Gastroesophageal sphincter (tissue), 4 donors: ENCODE data around the gene ACAP3. TPM values are rescaled to one million over a fixed set of nuclear protein-coding genes. Genes with fewer than 3 reads are reported as not detected.

Source experiments
- ATAC-seq: fragments of 150-250 bp; one replicate; pipeline ENCODE4 v1.9.1; 2016; ENCODE audit warnings: mild to moderate bottlenecking, moderate library complexity
- H3K27ac ChIP-seq, 4 donors: fragments of 200-600 bp; sonication (generic) in 3 of 4; 1 replicate in 3 of 4; 2 replicates in 1 of 4; pipeline ENCODE4 v1.5.1; 2016 to 2019
- H3K27me3 ChIP-seq: fragments of 200-600 bp; sonication (generic); one replicate; pipeline ENCODE4 v1.5.1; 2019
- H3K36me3 ChIP-seq, 2 donors: fragments of 200-600 bp; sonication (generic); one replicate each; pipeline ENCODE4 v1.5.1; 2019; ENCODE audit warnings: control low read depth in 1 of 2
- H3K4me1 ChIP-seq, 3 donors: fragments of 200-600 bp; sonication (generic); 1 replicate in 2 of 3; 2 replicates in 1 of 3; pipeline ENCODE4 v1.5.1; 2016 to 2019; ENCODE audit warnings: control low read depth in 2 of 3
- H3K4me3 ChIP-seq, 2 donors: fragments of 200-600 bp; sonication (generic); one replicate each; pipeline ENCODE4 v1.5.1; 2019; ENCODE audit warnings: mild to moderate bottlenecking in 1 of 2, moderate library complexity in 1 of 2
- H3K9me3 ChIP-seq, 3 donors: fragments of 200-600 bp; sonication (generic); one replicate each; pipeline ENCODE4 v1.5.1; 2017 to 2019; ENCODE audit warnings: control low read depth in 2 of 3
- CTCF ChIP-seq, 4 experiments: fragments of 200-600 bp in 2 of 4; fragments of 450-650 bp in 2 of 4; sonication (generic) in 1 of 4; IDR thresholded peaks; one replicate each; pipeline ENCODE4 v1.5.1; 2017 to 2019; ENCODE audit warnings: antibody characterized with exemption in 4 of 4, mild to moderate bottlenecking in 2 of 4, moderate library complexity in 2 of 4
- EP300 ChIP-seq: sonication (generic); formaldehyde crosslinking; IDR thresholded peaks from one replicate; pipeline ENCODE4 v1.6.1; 2017; ENCODE audit warnings: antibody characterized with exemption, mild to moderate bottlenecking
- POLR2A ChIP-seq, 2 donors: fragments of 450-650 bp; IDR thresholded peaks; one replicate each; pipeline ENCODE4 v1.6.1; 2017; ENCODE audit warnings: antibody characterized with exemption in 2 of 2, mild to moderate bottlenecking in 2 of 2, moderate library complexity in 1 of 2
- POLR2AphosphoS5 ChIP-seq: sonication (generic); formaldehyde crosslinking; IDR thresholded peaks from one replicate; pipeline ENCODE4 v1.6.1; 2017; ENCODE audit warnings: antibody characterized with exemption
- WGBS, 2 donors: methylation state at CpG; one replicate each; pipeline ENCODE4 v1.1.5; 2018; ENCODE audit warnings: low coverage in 1 of 2; 5-methylcytosine and 5-hydroxymethylcytosine counted together
- total RNA-seq, 4 donors: library from RNA; depleted of rRNA; stranded (reverse); fragments of >200 nt; gene quantifications; one replicate each; pipeline ENCODE4 v1.1.0, GENCODE V29; 2016

Gene ACAP3
- total RNA-seq, 4 donors from 2014 or later = 35.6 to 74.7 (median 50.2) TPM

- H3K27ac ChIP-seq = peak overlapping the region; percentile 39 to 92 (median 88)
- no peaks in the 10 kb centered on the region for H3K27me3 ChIP-seq
- H3K4me3 ChIP-seq = peak overlapping the region; percentile 51 to 87
- no peak for TF ChIP-seq EP300
- no peak for TF ChIP-seq POLR2AphosphoS5
- no peak for TF ChIP-seq POLR2A (IDR thresholded peaks at IDR 0.05)
- TF ChIP-seq CTCF (IDR thresholded peaks at IDR 0.05) = no peak
- peaks cover 0 to 33% of the 10 kb centered on the region in 2 donors for H3K36me3 ChIP-seq
- no peaks in the 10 kb centered on the region for H3K9me3 ChIP-seq
- peaks cover 0 to 68% (median 40%) of the 10 kb centered on the region in 3 donors for H3K4me1 ChIP-seq
- 53 to 74% methylated on average over 3 to 4 of the region's 16 CpGs for WGBS, 2 donors
- ATAC-seq = peak; percentile 16
Measured at GRCh38 chr1:1325288-1326074, 17.8 kb upstream of the ACAP3 start.

DNA sequence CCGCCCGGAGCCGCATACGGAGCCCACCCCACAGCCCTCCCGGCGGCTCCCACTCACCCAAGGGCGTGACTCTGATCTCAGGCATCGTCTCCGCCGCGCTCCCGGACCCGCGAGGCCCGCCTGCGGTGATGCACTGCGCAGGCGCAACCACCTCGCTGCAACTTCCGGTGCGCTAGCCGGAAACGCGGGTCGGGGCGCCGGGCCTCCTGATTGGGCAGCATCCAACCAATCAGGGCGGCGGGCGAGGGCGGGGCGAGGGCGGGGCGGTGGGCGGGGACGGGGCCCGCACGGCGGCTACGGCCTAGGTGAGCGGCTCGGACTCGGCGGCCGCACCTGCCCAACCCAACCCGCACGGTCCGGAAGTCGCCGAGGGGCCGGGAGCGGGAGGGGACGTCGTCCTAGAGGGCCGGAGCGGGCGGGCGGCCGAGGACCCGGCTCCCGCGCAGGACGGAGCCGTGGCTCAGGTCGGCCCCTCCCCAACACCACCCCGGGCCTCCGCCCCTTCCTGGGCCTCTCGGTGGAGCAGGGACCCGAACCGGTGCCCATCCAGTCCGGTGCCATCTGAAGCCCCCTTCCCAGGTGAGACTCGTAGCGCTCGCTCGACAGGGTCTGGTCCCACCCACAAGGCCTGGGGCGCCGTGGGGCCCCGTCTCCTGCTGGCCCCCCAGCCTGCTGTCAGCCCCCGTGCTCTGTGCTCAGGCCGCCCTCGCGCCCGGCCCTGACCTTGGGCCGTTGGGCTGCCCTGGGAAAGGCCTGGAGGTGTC is 17.0 kb upstream of the ACAP3 start, which contains the start of the genes CPTP and INTS11:
Gene CPTP, plus strand, starts transcription at position 279 of the 764 bp plus-strand sequence. CDS start 2,109 bp downstream, outside the sequence.
Gene INTS11, minus strand, starts transcription at position 137 of the 764 bp plus-strand sequence. Its CDS starts 52 bp downstream, at position 85.
- TF ChIP-seq POLR2A (IDR thresholded peaks at IDR 0.05) = peak; percentile 56 to 75
- TF ChIP-seq EP300 = no peak
- peak in 1 of 4 experiments; percentile 20 for TF ChIP-seq CTCF (IDR thresholded peaks at IDR 0.05)
- peak; percentile 87 for TF ChIP-seq POLR2AphosphoS5
- Histone ChIP-seq H3K36me3 (peaks cover 0 to 41% of the 10 kb centered on the region in 2 donors), H3K4me1 (peaks cover 0 to 70% (median 40%) of the 10 kb centered on the region in 3 donors), H3K27me3 (no peaks in the 10 kb centered on the region), H3K9me3 (no peaks in the 10 kb centered on the region), H3K4me3 (peak within 1 kb of the TSS; percentile 51 to 87), H3K27ac (peak within 1 kb of the TSS; percentile 51 to 92 (median 88))
- ATAC-seq = peak; percentile 94
- WGBS, 2 donors = no CpG with 5 or more reads among the region's 84 CpGs

DNA sequence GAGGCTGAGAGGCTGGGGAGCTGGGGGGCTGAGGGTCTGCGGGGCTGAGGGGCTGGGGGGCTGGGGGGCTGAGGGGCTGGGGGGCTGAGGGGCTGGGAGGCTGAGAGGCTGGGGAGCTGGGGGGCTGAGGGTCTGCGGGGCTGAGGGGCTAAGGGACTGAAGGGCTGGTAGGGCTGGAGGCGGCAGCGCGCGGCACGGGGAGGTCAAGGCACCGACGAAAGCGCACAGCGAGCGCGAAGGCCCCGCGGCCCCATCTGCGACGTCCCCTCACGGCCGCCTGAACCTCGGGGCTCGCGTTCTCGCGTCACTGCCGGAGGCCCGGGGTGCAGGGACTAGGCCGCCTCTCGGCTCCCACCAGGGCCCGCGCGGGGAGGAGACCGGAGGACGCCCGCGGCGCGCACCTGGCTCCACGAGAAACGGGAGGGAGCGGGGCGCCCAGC is 16.4 kb upstream of the ACAP3 start:
- H3K4me1 ChIP-seq = peaks cover 0 to 76% (median 40%) of the 10 kb centered on the region in 3 donors
- peaks cover 0 to 45% of the 10 kb centered on the region in 2 donors for H3K36me3 ChIP-seq
- no peak for TF ChIP-seq EP300
- H3K4me3 ChIP-seq = peak overlapping the region; percentile 51 to 87
- WGBS, 2 donors = 0% methylated on average over 8 of the region's 41 CpGs; no CpG with 5 or more reads in 1 of the 2 donors
- no peaks in the 10 kb centered on the region for H3K9me3 ChIP-seq
- peak overlapping the region; percentile 51 to 92 (median 88) for H3K27ac ChIP-seq
- ATAC-seq = no peak
- no peaks in the 10 kb centered on the region for H3K27me3 ChIP-seq

DNA sequence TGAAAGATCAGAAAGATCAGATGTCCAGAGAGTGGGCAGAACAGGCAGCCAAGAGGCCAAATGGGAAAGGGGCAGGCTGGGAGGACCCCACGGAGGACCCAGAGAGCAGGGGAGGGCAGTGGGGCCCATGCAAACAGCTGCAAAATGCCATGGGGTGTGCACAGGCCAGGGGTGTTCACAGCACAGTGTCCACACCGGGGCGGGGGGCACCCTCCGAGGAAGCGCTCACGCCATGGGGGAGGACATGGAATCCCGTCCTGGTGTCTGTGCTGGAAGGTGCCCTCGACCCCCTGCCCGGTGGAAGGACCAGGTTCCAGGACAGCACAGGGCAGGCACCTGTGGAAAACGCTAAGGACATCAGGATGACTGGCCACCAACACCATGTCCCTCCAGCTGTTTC is 15.2 kb upstream of the ACAP3 start:
- Histone ChIP-seq H3K4me1 (peaks cover 3 to 87% (median 45%) of the 10 kb centered on the region in 3 donors), H3K27ac (peak overlapping the region in 1 of 4 donors; percentile 85), H3K9me3 (no peaks in the 10 kb centered on the region), H3K4me3 (no peak overlapping the region), H3K36me3 (peaks cover 0 to 42% of the 10 kb centered on the region in 2 donors), H3K27me3 (no peaks in the 10 kb centered on the region)
- TF ChIP-seq POLR2A (IDR thresholded peaks at IDR 0.05) = no peak
- no peak for TF ChIP-seq CTCF (IDR thresholded peaks at IDR 0.05)
- TF ChIP-seq POLR2AphosphoS5 = no peak
- TF ChIP-seq EP300 = no peak
- ATAC-seq = no peak
- WGBS, 2 donors = 77 to 84% methylated on average over 2 to 4 of the region's 10 CpGs

GRCh38 chr1:1322418-1322817 is 14.7 kb upstream of the ACAP3 start:
- Histone ChIP-seq H3K9me3 (no peaks in the 10 kb centered on the region), H3K27ac (peak overlapping the region in 1 of 4 donors; percentile 85), H3K36me3 (peaks cover 0 to 38% of the 10 kb centered on the region in 2 donors), H3K27me3 (no peaks in the 10 kb centered on the region), H3K4me3 (no peak overlapping the region), H3K4me1 (peaks cover 3 to 93% (median 51%) of the 10 kb centered on the region in 3 donors)
- TF ChIP-seq CTCF (IDR thresholded peaks at IDR 0.05) = no peak
- TF ChIP-seq POLR2AphosphoS5 = no peak
- no peak for TF ChIP-seq POLR2A (IDR thresholded peaks at IDR 0.05)
- no peak for TF ChIP-seq EP300
- 93% methylated on average over 3 of the region's 14 CpGs; no CpG with 5 or more reads in 1 of the 2 donors for WGBS, 2 donors
- ATAC-seq = no peak
